SK-N-DZ (cell line): ENCODE results near the gene GRPEL1.

ENCODE experiments used
- DNase-seq: peaks from one replicate; pipeline ENCODE4 v3.0.0-alpha.2; 2015; ENCODE audit warnings: low spot score

Gene GRPEL1

DNA sequence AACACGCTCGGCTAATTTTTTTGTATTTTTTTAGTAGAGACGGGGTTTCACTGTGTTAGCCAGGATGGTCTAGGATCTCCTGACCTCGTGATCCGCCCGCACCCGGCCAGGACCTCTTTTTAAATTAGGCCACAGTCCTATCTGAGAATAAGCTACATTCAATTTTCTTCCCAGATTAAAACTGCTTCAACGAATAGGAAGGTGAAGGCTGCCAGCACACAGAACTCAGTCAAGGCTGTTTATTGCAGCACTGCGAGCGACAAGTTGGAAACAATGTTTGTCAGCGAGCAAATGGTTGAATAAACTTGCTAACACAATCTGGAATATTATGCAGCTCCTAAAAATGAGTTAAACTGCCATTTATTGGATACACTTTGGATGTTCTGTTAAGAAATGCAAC, 1.9 kb downstream of the GRPEL1 start:
- no peak for DNase-seq

GRCh38 chr4:7063362-7063761, 4.5 kb downstream of the GRPEL1 start:
- DNase-seq: no peak

DNA sequence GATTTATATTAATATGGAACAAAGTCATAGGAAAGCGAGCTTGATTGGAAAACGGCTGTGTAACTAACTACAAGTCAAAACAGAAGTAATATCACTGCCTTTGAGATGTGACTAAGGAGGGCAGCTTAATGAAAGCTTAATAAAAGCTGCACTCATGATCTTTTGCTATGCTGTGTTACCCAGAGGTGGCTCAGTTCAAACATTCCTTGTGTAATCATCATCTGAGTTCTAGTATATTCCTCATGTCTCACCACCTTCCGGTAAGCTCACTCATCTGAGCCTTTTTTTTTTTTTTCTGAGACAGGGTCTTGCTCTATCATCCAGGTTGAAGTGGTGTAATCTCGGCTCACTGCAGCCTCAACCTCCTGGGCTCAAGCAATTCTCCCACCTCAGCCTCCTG, 5.0 kb downstream of the GRPEL1 start:
- no peak for DNase-seq

- DNase-seq: no peak
These were observed 6.0 kb downstream of the GRPEL1 start for GRCh38 chr4:7061815-7062214.

DNA sequence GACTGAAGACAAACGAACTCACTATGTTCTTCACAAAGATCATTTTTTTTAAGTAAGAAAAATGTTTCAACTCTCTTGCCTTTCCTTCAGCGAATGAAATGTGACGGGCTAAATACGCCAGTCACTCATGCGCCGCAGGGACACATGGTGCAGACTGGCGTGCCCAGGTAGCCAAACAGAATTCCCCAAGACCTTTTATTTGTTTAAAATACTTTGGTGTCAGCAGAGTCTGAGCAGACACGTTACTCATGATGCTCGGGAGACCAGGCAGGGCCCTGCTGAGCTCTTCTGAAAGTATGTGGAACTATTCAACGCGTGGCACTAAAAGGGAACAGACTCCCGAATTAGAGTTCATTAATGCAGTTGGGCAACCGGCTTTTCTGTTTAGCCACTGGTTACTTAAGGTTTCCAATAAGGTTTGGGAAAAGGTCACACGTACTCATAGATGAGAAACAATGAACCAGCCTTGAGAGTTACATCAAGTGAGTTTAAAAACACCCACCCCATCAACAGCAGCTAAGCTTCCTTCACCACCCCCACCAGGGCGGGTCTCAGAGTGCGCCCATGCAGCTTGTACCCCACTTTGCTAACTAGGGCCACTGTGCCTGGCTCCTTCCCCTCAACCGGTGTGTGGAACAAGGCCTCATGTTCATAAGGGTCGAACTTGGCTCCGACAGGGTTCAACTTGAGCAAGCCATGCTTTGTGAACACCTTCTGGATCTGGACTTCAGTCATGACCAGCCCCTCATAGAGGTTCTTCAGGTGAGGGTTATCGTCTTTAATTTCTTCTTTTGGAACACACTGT, 7.3 kb downstream of the GRPEL1 start:
- DNase-seq: no peak

GRCh38 chr4:7059662-7060061, 8.2 kb downstream of the GRPEL1 start:
- no peak for DNase-seq

GRCh38 chr4:7058792-7059191, 9.1 kb downstream of the GRPEL1 start:
- no peak for DNase-seq

GRCh38 chr4:7055990-7056325, 11.9 kb downstream of the GRPEL1 start:
- no peak for DNase-seq

DNA sequence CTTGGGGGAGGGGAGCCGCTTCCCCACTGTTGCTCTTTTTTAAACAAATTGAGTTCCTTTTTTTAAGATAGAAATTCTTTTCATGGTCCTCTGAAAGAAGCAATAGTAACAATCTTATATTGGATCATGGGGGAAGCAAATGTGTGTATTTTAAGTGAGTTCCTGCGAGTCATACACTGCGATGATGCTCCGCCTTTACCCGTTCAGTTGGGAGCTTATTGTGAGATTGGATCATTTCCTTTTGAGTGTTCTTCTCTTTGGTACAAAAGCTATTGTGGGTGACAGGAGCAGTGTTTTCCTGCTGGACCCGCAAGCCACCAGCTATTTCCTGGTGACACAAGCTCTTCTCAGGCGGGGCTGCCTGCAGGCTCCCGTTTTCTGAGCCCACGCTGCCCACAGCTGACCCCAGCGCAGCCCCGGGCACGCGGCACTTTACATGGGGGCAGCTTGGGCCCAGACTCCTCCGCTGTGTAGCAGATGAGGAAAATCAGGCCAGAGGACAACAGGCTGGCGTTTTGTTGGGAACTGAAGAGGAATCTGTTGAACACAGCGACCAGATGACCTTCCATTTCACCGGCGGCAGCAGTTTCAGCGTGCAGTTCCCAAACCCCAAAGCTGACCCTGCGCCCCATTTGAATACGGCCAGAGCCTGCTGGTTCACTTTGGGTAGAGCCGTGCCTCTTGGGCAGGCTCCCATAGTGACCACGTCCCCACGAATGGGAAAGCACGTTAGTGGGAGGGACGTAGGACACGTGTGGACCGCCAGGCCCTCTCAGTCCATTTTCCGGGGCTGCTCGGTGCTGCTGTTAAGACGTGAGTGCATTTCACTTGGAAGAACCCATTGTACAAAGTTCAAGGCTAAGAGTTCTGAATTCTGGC, 12.5 kb downstream of the GRPEL1 start:
- no peak for DNase-seq

- no peak for DNase-seq
These were observed 13.6 kb downstream of the GRPEL1 start for GRCh38 chr4:7054106-7054880.

DNA sequence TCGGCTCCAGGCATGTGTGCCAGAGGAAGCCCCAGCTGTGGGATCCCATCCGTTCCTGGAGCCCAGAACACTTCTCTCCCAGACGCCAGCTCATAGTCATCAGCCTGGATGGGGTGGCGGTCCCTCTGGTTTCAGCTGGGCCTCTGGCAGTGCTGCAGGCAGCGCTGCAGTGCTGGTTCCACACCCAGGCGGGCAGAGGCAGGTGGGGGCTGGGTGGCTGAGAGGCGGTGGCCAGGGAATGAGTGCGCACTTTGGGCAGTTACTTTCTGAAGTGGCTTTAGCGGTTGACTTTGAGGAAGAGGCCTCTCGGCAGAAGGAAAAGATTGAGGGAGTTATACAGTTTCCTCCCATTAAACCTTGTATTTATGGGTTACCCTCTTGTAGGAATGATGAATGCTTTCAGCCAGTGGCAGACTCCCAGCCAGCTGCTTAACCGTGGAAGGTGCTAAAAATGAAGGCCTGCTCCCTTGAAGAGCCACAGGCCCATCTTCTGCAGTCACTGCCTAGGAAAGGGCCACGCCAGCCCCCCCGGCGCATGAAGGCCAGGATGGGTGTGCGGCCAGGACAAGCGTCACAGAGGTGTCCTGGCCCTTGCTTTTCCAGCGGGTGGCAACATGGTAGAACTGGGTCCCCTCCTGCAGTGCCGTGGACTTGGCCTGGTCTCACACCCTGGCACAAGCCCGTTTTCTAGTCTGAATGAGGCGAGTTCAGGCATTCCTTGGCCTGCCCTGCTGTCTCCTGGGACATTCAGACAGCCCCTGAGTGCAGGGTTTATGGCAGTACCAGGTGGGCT, 14.7 kb downstream of the GRPEL1 start:
- DNase-seq: no peak

- no peak for DNase-seq
These were observed 15.6 kb downstream of the GRPEL1 start for GRCh38 chr4:7052313-7052712.

- no peak for DNase-seq
These were observed 16.0 kb downstream of the GRPEL1 start for GRCh38 chr4:7051905-7052304.

- no peak for DNase-seq
These were observed 16.7 kb downstream of the GRPEL1 start for GRCh38 chr4:7051144-7051495.

GRCh38 chr4:7050481-7051143, 17.3 kb downstream of the GRPEL1 start:
- DNase-seq: no peak

DNA sequence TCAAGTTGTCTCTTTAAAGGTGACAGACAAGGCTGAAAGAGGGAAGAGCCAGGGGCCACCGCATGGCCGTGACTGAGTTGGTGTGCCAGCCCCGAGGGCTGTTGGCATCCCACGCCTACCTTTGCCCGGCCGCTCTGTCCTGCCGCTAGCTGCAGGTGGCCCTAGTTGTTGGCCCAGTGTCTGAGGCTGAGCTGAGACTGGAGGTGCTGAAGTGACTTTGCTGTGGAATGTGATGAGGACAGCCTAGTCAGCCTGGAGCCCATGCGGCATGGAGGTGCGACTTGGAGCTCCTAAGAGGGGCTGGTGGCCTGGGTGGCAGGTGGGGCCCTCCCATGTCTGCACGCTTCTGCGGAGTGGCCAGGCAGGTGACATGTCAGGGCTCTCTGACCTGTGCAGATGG, 18.1 kb downstream of the GRPEL1 start:
- no peak for DNase-seq

- DNase-seq: no peak
These were observed 18.6 kb downstream of the GRPEL1 start for GRCh38 chr4:7049295-7049694.

GRCh38 chr4:7048642-7049041, 19.2 kb downstream of the GRPEL1 start:
- no peak for DNase-seq

- no peak for DNase-seq
These were observed 20.9 kb downstream of the GRPEL1 start for GRCh38 chr4:7046971-7047370.

DNA sequence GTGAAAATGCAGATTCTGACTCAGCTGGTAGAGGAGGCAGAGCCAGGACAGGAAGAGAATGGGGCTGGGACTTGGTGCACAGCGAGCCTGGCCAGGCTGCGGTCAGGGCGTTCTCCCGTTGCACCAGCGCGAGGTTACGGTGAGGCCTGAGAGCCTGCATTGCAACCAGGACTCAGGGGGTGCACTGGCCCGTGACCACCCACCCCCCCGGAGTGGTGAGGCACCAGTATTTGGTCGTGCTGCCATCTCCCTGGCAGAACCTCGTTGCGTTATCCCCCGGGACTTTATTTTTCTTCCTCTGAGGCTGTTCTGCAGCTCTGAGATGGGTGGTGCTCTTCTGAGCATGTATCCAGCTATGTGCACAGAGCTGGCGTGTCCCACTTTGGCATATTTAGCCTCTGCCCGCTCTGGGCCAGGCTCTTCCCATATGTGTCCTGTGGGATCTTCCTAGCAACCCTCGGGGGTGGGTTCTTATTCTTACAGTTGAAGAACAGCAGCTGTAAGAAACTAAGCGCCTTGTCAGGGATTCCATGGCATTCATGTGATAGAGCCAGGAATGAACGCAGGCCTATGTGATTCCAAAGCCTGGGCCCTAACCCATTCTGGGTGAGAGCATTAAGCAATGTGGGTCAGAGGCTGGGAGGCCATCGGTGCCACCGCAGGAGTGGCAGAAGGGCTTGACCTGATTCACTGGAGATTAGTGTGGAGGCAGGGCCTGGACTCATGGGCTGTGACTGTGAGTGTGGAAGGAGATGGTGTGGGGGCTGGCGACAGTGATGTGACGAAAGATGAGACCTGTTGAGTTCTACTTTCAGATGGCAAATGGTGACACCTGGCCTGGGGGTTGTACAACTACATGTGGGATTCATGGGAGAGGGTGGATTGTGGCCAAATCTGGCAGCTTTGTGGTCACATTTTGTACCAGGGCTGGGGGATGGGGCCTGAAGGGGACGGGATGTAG, 21.6 kb downstream of the GRPEL1 start:
- no peak for DNase-seq
